ENCODE results near the gene ACP5.
"Not testable (repeated sequence)": the region's sequence is repeated elsewhere in the genome, so short reads cannot be mapped to it uniquely, and the experiment has no call there.

Gene ACP5

GRCh38 chr19:11576227-11576626 lies 1.2 kb downstream of the ACP5 start:
- H3K9me3 ChIP-seq (ENCODE audit: insufficient read depth, low read depth, low read length): no peaks in the 10 kb centered on the region
- TF ChIP-seq EZH2phosphoT487 (IDR thresholded peaks at IDR 0.05; ENCODE audit: borderline replicate concordance) (no peak), CTCF (conservative IDR thresholded peaks at IDR 0.05; ENCODE audit: low read length) (no peak)
- H4K20me1 ChIP-seq (ENCODE audit: insufficient read depth, low read length, poor library complexity, severe bottlenecking): no peaks in the 10 kb centered on the region
- no peaks in the 10 kb centered on the region for H3K36me3 ChIP-seq (ENCODE audit: insufficient read depth, low read length)
- no peak overlapping the region for H3K9ac ChIP-seq (ENCODE audit: low read depth, low read length, poor library complexity, severe bottlenecking)
- H2AFZ ChIP-seq (ENCODE audit: low read length): no peak overlapping the region
- no peaks in the 10 kb centered on the region for H3F3A ChIP-seq (ENCODE audit: low read depth)
- H3K4me1 ChIP-seq (ENCODE audit: insufficient read depth, low read length, poor library complexity, severe bottlenecking): no peaks in the 10 kb centered on the region
- H3K79me2 ChIP-seq (ENCODE audit: insufficient read depth, low read length): no peaks in the 10 kb centered on the region
- no peaks in the 10 kb centered on the region for H3K27me3 ChIP-seq (ENCODE audit: insufficient read depth, low read length, poor library complexity, severe bottlenecking)
- no peak overlapping the region for H3K4me3 ChIP-seq (ENCODE audit: low read length, poor library complexity, severe bottlenecking)
- no peak overlapping the region for H3K4me2 ChIP-seq (ENCODE audit: low read depth, low read length, poor library complexity, severe bottlenecking)
- no peaks in the 10 kb centered on the region for H3K9me2 ChIP-seq (replicated peaks; ENCODE audit: low read depth, low read length)

- H3F3A ChIP-seq (ENCODE audit: low read depth): no peaks in the 10 kb centered on the region
- H3K79me2 ChIP-seq (ENCODE audit: insufficient read depth, low read length): no peaks in the 10 kb centered on the region
- H3K36me3 ChIP-seq (ENCODE audit: insufficient read depth, low read length): no peaks in the 10 kb centered on the region
These were observed 2.8 kb downstream of the ACP5 start for GRCh38 chr19:11574689-11575088.

GRCh38 chr19:11573763-11574162 lies 3.7 kb downstream of the ACP5 start:
- H2AFZ ChIP-seq (ENCODE audit: low read length); H3K27me3 ChIP-seq (ENCODE audit: insufficient read depth, low read length, poor library complexity, severe bottlenecking); H3K4me2 ChIP-seq (ENCODE audit: low read depth, low read length, poor library complexity, severe bottlenecking); H3K4me1 ChIP-seq (ENCODE audit: insufficient read depth, low read length, poor library complexity, severe bottlenecking); H3K9ac ChIP-seq (ENCODE audit: low read depth, low read length, poor library complexity, severe bottlenecking); H3K4me3 ChIP-seq (ENCODE audit: low read length, poor library complexity, severe bottlenecking); H3K9me2 ChIP-seq (replicated peaks; ENCODE audit: low read depth, low read length); H3K79me2 ChIP-seq (ENCODE audit: insufficient read depth, low read length); H3F3A ChIP-seq (ENCODE audit: low read depth); H3K36me3 ChIP-seq (ENCODE audit: insufficient read depth, low read length); H4K20me1 ChIP-seq (ENCODE audit: insufficient read depth, low read length, poor library complexity, severe bottlenecking); H3K9me3 ChIP-seq (ENCODE audit: insufficient read depth, low read depth, low read length): not testable (repeated sequence)

More at GRCh38 chr19:11574689-11575088, 2.8 kb downstream of the ACP5 start:
- TF ChIP-seq EZH2phosphoT487 (IDR thresholded peaks at IDR 0.05; ENCODE audit: borderline replicate concordance): no peak
- TF ChIP-seq CTCF (conservative IDR thresholded peaks at IDR 0.05; ENCODE audit: low read length): no peak
- Histone ChIP-seq H3K4me3 (ENCODE audit: low read length, poor library complexity, severe bottlenecking) (no peak overlapping the region), H3K9ac (ENCODE audit: low read depth, low read length, poor library complexity, severe bottlenecking) (no peak overlapping the region), H3K9me2 (replicated peaks; ENCODE audit: low read depth, low read length) (no peaks in the 10 kb centered on the region), H3K4me2 (ENCODE audit: low read depth, low read length, poor library complexity, severe bottlenecking) (no peak overlapping the region), H4K20me1 (ENCODE audit: insufficient read depth, low read length, poor library complexity, severe bottlenecking) (no peaks in the 10 kb centered on the region), H3K9me3 (ENCODE audit: insufficient read depth, low read depth, low read length) (no peaks in the 10 kb centered on the region), H2AFZ (ENCODE audit: low read length) (no peak overlapping the region), H3K4me1 (ENCODE audit: insufficient read depth, low read length, poor library complexity, severe bottlenecking) (peaks cover 3% of the 10 kb centered on the region), H3K27me3 (ENCODE audit: insufficient read depth, low read length, poor library complexity, severe bottlenecking) (no peaks in the 10 kb centered on the region)

- H3K79me2 ChIP-seq (ENCODE audit: insufficient read depth, low read length); H3K4me3 ChIP-seq (ENCODE audit: low read length, poor library complexity, severe bottlenecking); H2AFZ ChIP-seq (ENCODE audit: low read length); H3K4me2 ChIP-seq (ENCODE audit: low read depth, low read length, poor library complexity, severe bottlenecking); H3K9me3 ChIP-seq (ENCODE audit: insufficient read depth, low read depth, low read length); H3F3A ChIP-seq (ENCODE audit: low read depth); H3K36me3 ChIP-seq (ENCODE audit: insufficient read depth, low read length); H4K20me1 ChIP-seq (ENCODE audit: insufficient read depth, low read length, poor library complexity, severe bottlenecking); H3K9me2 ChIP-seq (replicated peaks; ENCODE audit: low read depth, low read length); H3K27me3 ChIP-seq (ENCODE audit: insufficient read depth, low read length, poor library complexity, severe bottlenecking); H3K4me1 ChIP-seq (ENCODE audit: insufficient read depth, low read length, poor library complexity, severe bottlenecking); H3K9ac ChIP-seq (ENCODE audit: low read depth, low read length, poor library complexity, severe bottlenecking): not testable (repeated sequence)
These were observed 4.1 kb downstream of the ACP5 start for GRCh38 chr19:11573354-11573753.
